Activated T-cell treated with anti-CD3 and anti-CD28 coated beads, Interleukin-2, amount 50 U/mL, for 24 hours (primary cell): ENCODE data around the gene HSD17B3.

Experiments used
- DNase-seq: peaks from one replicate; pipeline ENCODE4 v3.0.0-alpha.2; 2020
- H3K27ac Mint-ChIP-seq: 2 replicates; pipeline ENCODE4 v1.8.0; 2020; ENCODE audit warnings: mild to moderate bottlenecking, mixed read lengths
- H3K27me3 Mint-ChIP-seq: 2 replicates; pipeline ENCODE4 v1.8.0; 2020; ENCODE audit warnings: mixed read lengths
- H3K36me3 Mint-ChIP-seq: 2 replicates; pipeline ENCODE4 v1.8.0; 2020; ENCODE audit warnings: low read depth, mixed read lengths
- H3K4me1 Mint-ChIP-seq: 2 replicates; pipeline ENCODE4 v1.8.0; 2020; ENCODE audit warnings: low read depth, mixed read lengths
- H3K4me3 Mint-ChIP-seq: 2 replicates; pipeline ENCODE4 v1.8.0; 2020; ENCODE audit warnings: mild to moderate bottlenecking, moderate library complexity, mixed read lengths
- H3K9me3 Mint-ChIP-seq: 2 replicates; pipeline ENCODE4 v1.8.0; 2020; ENCODE audit warnings: mixed read lengths

HSD17B3 gene

DNA sequence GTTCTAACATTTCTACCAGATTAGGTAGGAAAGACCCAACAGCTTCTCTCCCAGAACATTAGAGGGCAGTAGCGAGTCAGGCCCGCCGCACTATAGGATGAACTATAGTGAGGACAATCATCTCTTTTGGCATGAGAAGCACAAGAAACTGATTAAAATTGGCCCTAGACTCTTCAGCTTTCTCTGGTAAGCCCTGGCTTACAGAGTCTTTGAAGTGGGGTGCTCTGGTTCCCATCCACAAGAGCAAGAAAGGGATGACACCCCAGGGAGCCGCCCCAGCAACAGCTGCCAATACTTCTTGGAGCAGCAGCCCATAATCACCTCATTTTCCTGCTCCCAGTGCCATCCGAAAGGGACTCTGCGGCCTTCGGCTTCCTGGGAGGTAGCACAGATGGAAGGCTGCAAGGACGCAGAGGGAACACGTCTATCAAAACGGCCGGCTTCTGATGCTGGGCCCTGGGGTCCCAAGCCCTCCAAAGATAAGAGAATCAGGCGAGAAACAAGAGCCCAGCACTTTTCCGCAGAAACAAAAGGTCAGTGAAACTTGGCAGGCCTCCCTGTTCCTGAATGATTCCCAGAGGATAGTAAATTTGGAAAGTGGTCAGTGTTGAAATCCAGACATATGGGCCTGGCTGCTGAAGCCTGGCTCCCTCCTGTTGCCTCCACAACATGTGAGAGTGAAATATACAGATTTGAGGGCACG, 69.3 kb downstream of the HSD17B3 start:
- H3K27me3 Mint-ChIP-seq: peaks cover 63% of the 10 kb centered on the region
- H3K36me3 Mint-ChIP-seq: no peaks in the 10 kb centered on the region
- no peak overlapping the region for H3K4me3 Mint-ChIP-seq
- H3K9me3 Mint-ChIP-seq: peaks cover 10% of the 10 kb centered on the region
- DNase-seq: no peak
- no peak overlapping the region for H3K27ac Mint-ChIP-seq
- no peaks in the 10 kb centered on the region for H3K4me1 Mint-ChIP-seq

DNA sequence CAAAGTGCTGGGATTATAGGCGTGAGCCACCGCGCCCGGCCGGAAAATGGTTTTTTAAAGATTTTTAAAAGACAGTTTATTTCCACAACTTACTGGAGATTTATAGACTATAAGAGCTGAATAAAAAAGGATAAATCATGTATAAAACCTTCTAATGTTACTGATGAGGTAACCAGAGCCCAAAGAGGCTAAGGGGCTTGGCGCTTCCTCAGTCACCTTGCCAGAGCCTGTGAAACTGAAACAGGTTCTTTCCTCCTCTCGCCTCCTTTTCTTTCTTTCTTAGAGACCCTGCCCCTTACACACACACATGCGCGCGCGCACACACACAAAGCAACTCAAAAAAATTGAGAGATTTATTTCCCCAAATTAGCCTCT, 69.8 kb downstream of the HSD17B3 start:
- Mint-ChIP-seq H3K4me1 (no peaks in the 10 kb centered on the region), H3K27ac (no peak overlapping the region), H3K36me3 (no peaks in the 10 kb centered on the region), H3K9me3 (peaks cover 14% of the 10 kb centered on the region), H3K27me3 (peaks cover 60% of the 10 kb centered on the region), H3K4me3 (no peak overlapping the region)
- DNase-seq: no peak

DNA sequence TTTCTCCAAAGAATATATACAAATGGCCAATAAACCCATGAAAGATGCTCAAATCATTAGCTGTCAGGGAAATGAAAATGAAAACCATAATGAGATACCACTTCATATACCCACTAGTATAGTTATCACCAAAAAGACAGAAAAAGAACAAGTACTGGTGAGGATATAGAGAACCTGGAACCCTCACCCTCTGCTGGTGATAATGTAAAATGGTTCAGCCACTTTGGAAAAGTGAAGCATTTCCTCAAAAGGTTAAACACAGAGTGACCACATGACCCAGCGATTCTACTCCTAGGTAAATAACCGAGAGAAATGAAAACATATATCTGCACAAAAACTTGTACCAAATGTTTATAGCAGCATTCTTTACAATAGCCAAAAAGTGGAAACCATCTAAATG, 72.0 kb downstream of the HSD17B3 start:
- H3K27me3 Mint-ChIP-seq: peaks cover 56% of the 10 kb centered on the region
- H3K4me3 Mint-ChIP-seq: no peak overlapping the region
- no peak for DNase-seq
- no peak overlapping the region for H3K27ac Mint-ChIP-seq
- H3K36me3 Mint-ChIP-seq: no peaks in the 10 kb centered on the region
- no peaks in the 10 kb centered on the region for H3K4me1 Mint-ChIP-seq
- H3K9me3 Mint-ChIP-seq: peaks cover 14% of the 10 kb centered on the region

DNA sequence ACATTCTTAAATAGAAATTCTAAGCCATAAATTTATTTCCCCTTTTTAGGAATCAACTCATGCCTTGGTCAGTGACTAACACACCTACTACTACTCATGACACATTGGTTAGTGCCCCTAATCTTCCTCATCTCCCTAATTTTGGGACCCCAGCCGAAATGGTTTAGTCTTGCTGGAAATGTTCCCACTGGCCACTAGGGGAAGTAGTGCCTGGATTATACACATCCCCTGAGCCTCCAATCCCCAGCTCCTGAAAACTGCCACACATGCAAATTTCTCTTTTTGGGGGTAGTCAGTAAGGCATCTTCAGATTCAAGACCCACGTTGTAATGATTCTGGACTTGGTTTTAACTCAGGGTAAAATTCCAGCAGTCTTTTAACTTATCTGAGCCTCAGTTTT, 79.8 kb downstream of the HSD17B3 start:
- no peak for DNase-seq
- Mint-ChIP-seq H3K27ac (no peak overlapping the region), H3K4me1 (peaks cover 16% of the 10 kb centered on the region), H3K27me3 (peaks cover 68% of the 10 kb centered on the region), H3K4me3 (no peak overlapping the region), H3K9me3 (no peaks in the 10 kb centered on the region), H3K36me3 (no peaks in the 10 kb centered on the region)

DNA sequence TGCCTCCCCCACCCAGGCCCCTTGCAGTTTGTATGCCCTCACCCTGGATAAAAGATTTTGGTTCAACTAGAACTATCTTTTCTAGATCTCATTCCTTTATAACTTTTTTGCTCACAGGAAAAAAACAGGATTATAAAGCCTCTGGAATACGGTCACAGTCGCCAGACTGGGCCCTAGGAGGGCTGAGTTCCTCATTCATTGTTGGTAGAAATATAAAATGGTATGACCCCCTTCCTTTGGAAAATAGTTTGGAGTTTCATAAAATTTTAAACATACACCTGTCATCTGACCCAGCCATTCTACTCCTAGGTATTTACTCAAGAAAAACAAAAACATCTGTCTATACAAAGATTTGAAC, 82.1 kb downstream of the HSD17B3 start:
- no peak for DNase-seq
- H3K4me1 Mint-ChIP-seq: peaks cover 16% of the 10 kb centered on the region
- no peak overlapping the region for H3K27ac Mint-ChIP-seq
- no peaks in the 10 kb centered on the region for H3K9me3 Mint-ChIP-seq
- peaks cover 79% of the 10 kb centered on the region for H3K27me3 Mint-ChIP-seq
- no peaks in the 10 kb centered on the region for H3K36me3 Mint-ChIP-seq
- H3K4me3 Mint-ChIP-seq: no peak overlapping the region

DNA sequence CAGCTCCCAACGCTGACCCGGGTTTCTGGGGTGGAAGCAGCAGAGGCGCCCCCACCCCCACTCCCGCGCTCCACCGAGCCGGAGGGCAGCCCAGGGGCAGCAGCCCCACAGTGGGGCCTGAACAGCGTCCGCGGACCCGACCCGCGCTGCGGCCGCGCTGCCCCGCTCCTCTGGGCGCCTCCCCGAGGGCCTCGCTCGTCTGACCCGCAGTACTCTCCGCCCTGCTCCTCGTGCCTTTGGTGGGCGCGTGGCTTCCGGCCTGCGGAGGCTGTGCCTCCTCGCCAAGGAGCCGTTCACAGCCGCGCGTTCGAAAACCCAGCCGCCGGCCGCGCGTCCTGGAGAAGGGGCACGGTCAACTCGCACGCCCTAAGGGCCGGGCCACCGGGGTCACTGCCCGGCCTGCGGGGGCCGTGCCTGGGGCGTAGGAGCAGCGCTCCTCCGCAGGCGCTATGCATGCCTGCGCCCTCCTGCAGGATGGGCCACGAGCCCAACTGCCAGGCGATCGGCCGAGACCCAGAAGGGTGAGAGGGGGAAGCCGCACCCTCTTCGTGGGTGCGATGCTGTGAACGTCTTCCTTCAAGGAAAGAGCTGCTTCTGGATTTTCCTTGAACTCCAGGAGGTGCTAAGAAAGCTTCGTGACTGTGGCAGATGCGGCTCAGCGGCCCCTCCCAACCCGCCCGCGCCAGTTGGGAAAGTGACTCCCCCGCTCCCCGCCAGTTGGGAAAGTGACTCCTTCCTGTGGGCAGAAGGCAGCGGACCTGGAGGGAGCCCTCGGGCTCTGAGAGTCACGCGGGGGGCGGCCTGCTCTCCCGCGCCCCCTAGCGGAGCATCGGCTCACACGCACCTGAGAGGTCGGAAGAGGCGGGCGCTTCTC, 82.7 kb downstream of the HSD17B3 start:
- Mint-ChIP-seq H3K9me3 (no peaks in the 10 kb centered on the region), H3K27me3 (peaks cover 80% of the 10 kb centered on the region), H3K4me3 (no peak overlapping the region), H3K27ac (no peak overlapping the region), H3K4me1 (peaks cover 16% of the 10 kb centered on the region), H3K36me3 (no peaks in the 10 kb centered on the region)
- DNase-seq: peak; percentile 68

DNA sequence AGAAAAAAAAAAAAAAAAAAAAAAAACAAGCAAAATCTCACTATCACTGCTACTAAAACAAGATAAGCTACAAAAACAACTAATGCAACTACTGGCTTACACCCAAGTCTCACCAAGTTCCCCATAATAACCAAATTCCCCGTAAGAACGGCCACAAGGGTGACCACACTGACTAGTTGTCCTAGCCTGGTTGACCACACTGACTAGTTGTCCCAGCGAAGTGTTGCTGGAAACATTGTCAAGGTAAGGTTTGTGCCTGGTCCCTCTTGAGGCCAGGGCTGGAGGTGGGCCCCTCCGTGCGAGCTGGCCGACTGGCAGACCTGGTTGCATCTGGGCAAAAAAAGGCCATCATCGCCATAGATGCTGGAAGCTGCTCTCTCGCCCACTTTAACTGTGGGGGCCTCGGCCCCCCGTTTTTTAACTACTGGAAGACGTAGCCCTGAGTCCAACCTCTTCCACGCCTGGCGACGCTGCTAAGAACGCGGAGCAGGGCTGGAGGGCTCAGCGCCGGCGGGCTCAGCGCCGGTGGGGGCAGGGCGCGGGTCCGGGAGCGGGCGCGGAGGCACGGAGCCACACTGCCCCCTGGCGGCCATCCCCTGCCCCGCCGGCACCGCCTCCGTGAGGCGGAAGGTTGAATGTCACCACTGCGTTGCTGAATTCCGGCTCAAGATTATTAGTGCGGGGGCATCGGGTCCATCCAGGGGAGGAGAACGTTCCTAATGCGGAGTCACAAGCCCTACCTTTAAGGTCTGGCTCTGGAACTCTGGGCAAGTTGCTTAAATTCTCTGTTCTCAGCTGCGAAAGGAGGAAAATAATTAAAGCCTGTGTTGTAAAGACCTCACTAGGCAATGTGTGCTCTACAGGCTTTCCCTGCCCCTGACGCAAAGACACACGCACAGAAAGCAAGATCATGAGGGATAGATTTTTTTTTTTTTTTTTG, 84.0 kb downstream of the HSD17B3 start:
- peak overlapping the region; percentile 29 for H3K27ac Mint-ChIP-seq
- peaks cover 79% of the 10 kb centered on the region for H3K27me3 Mint-ChIP-seq

DNA sequence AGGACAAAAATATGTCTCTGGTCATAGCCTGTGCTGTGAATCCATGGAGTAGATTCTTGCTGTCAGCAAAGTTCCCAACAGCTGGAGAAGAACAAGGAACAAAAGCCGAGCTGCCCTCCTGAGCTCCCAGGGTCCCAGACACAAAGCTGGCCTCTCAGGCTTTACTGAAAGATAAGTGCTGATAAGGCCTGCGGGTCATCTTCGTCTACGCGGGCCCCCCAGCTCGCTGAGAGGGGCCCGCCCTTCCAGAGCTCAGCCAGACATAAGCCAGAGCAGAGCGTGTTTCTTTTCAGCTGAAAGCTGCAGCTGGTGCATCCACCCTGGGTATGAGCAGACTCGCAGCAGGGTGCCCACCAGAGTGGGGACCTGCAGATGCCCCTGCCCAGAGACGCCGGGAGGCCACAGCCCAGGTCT, 84.7 kb downstream of the HSD17B3 start:
- no peaks in the 10 kb centered on the region for H3K9me3 Mint-ChIP-seq
- no peak overlapping the region for H3K27ac Mint-ChIP-seq
- H3K4me3 Mint-ChIP-seq: no peak overlapping the region
- peaks cover 74% of the 10 kb centered on the region for H3K27me3 Mint-ChIP-seq
- no peaks in the 10 kb centered on the region for H3K36me3 Mint-ChIP-seq
- H3K4me1 Mint-ChIP-seq: peaks cover 16% of the 10 kb centered on the region
- no peak for DNase-seq

More for the DNA sequence above, 84.0 kb downstream of the HSD17B3 start:
- DNase-seq: peak; percentile 90
- Mint-ChIP-seq H3K4me3 (peak overlapping the region; percentile 65), H3K9me3 (no peaks in the 10 kb centered on the region), H3K4me1 (peaks cover 16% of the 10 kb centered on the region), H3K36me3 (no peaks in the 10 kb centered on the region)

DNA sequence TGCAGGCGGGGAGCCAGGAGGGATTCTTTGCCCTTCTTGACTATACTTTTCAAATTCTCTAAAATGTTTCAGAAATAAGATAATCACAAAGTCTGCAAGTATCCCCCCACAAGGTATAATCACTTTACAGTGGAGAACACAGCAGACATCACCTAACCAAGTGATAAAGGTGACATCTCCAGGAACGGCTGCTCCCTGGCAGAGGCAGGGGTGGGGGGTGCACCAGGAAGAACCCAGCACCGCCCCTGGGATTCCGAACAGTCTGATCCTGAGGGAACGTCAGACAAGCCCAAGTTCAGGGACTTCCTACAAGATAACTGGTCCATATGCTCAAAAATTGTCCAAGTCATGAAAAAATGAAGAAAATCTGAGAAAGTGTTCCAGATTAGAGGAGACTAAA, 85.4 kb downstream of the HSD17B3 start:
- Mint-ChIP-seq H3K27me3 (peaks cover 66% of the 10 kb centered on the region), H3K4me1 (peaks cover 16% of the 10 kb centered on the region), H3K27ac (no peak overlapping the region), H3K4me3 (no peak overlapping the region), H3K36me3 (no peaks in the 10 kb centered on the region), H3K9me3 (no peaks in the 10 kb centered on the region)
- DNase-seq: no peak

DNA sequence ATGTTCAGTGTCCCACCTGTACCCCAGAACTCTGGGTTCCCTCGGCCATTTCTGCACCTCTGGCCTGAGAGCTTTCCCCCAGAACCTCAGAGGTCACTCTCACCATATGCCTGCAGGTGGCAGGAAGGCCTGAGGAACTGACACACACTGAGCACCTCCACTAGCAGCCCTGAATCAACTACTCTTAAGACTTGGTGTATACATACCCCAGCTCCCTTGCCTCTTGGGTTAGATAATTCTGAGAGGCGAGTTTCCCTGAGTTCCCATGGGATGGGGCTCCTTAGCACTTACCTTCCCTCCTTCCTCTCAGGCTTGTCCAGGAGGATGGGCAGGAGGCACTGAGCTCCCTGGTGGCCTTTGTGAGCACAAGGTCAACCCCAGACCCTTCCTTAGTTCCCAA, 86.1 kb downstream of the HSD17B3 start:
- Mint-ChIP-seq H3K4me3 (no peak overlapping the region), H3K4me1 (peaks cover 16% of the 10 kb centered on the region), H3K27ac (no peak overlapping the region), H3K9me3 (no peaks in the 10 kb centered on the region), H3K36me3 (no peaks in the 10 kb centered on the region), H3K27me3 (peaks cover 60% of the 10 kb centered on the region)
- no peak for DNase-seq

DNA sequence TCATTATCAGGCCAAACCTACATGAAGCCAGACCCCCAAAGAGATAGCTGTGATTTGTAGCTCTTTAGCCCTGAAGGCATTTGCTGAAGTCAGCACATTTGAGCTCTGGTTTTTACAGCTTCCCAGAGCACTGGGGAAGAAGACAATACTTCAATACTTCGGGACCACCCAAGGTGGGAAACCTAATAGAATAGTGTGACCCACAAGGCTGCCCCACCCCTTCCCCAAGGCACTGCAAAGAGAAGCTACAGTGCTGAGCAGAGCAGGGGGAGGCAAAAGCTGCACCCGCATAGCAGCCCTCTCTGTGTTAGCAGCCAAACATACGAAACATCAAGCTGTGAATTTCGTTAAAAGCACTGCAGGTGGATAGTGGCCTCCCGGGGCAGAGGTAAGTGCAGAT, 87.3 kb downstream of the HSD17B3 start:
- Mint-ChIP-seq H3K27ac (no peak overlapping the region), H3K4me1 (peaks cover 12% of the 10 kb centered on the region), H3K9me3 (no peaks in the 10 kb centered on the region), H3K27me3 (peaks cover 54% of the 10 kb centered on the region), H3K4me3 (no peak overlapping the region), H3K36me3 (no peaks in the 10 kb centered on the region)
- no peak for DNase-seq

DNA sequence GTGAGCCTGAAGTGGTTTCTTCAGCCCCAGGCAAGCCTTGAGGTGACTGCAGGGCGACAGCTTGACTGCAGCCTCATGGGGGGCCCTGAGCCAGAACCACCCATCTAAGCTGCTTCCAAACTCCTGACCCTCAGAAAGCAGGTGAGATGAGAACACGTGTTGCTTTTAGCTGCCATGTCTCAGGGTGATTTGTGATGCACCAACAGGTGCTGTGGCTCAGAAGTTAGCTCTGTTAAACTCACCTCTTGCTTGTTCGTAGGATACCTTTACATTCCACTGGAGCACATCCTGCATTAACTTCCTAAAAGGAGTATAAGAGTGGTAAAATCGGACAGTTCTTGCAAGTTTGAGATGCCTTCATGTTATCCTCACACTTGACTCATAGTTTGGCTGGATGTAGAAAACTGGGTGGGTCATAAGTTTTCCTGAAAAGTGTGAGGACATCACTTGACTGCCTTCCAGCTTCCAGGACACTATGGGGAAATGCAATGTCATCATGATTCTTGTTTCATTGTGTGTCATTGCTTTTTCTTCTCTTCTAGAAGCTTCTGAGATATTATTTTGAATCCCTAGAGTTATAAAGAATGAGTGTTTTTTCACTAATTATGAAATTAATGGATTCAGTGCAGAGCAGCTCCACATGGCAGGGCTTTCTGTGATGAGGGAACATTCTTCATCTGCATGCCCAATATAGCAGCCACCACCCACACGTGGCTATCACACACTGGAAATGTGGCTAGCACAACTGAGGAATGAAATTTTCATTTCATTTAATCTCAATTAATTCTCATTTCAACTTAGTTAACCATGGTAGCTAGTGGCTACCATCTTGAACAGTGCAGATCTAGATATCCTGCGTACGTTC, 92.3 kb downstream of the HSD17B3 start:
- no peak for DNase-seq
- peaks cover 10% of the 10 kb centered on the region for H3K27me3 Mint-ChIP-seq
- H3K4me1 Mint-ChIP-seq: no peaks in the 10 kb centered on the region
- no peaks in the 10 kb centered on the region for H3K36me3 Mint-ChIP-seq
- H3K4me3 Mint-ChIP-seq: no peak overlapping the region
- no peak overlapping the region for H3K27ac Mint-ChIP-seq
- no peaks in the 10 kb centered on the region for H3K9me3 Mint-ChIP-seq

DNA sequence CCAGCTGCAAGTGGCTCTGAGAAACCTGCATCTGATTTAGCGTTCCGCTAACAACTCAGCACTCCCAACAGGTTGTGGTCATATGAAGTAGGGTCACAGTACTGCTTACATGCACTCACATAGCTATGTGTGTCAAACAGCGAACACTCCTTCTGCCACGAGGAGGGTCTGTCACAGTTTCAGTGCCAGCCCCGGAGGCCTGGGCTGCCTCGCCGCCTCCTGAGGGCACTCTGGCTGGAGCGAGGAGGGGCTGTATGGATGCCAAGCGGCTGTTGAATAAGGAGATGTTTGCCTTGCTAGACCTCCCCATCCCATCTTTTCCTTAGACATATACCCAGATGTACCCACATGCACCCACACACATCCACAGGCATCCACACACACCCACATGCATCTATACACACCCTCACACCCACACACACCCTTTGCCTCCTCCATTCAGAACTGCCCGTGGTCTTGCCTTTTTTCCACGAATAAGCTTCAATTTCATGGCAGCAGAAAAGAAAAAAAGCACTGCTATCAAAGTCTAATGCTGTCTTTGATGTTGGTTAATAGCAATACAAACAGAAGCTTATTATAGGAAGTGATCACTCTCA, 95.7 kb downstream of the HSD17B3 start:
- H3K4me1 Mint-ChIP-seq: peaks cover 8% of the 10 kb centered on the region
- DNase-seq: no peak

More for the DNA sequence above, 95.7 kb downstream of the HSD17B3 start:
- H3K9me3 Mint-ChIP-seq: no peaks in the 10 kb centered on the region
- H3K4me3 Mint-ChIP-seq: no peak overlapping the region
- no peak overlapping the region for H3K27ac Mint-ChIP-seq
- peaks cover 3% of the 10 kb centered on the region for H3K27me3 Mint-ChIP-seq
- H3K36me3 Mint-ChIP-seq: no peaks in the 10 kb centered on the region
